ENCODE measurements around the gene SERPINA9.

The SERPINA9 gene

DNA sequence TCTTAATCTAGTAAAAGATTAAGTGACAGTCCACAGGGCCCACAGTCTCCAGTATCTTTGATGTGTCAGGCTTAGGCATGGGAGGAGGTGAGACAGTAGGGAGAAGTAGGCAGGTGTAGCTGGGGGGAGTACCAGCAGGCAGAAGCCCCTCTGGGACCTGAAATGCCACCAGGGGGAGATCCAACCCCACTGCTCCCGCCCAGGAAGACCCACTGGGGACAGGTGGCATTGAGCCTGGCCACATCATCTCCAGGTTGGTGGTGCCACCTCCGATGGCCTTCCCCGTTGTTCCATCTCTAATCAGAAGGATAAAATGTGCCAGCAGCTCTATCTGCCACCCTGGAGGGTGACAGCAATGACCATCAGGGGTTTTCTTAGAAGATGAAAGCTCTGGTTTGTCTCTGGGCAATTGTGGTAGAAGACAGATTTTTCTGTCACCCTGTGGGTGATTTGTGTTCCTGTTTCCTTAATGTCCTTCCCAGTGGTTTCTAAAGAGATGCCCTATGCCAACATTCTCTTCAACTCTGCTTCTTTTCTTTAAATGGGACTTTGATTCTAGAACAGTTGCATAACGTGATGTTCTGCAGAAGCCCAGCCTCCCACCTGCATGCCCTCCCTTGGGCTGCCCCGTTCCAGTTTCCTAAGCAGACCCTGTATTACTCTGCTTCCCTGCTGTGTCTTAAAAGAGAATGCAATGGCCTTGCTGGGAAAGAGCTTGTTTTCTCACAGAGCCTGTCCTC is 45.5 kb upstream of the SERPINA9 start:
- Histone ChIP-seq H3K9me3 (ENCODE audit: control insufficient read depth, low read length) (no peaks in the 10 kb centered on the region), H3K4me3 (ENCODE audit: low read depth, low read length) (no peak overlapping the region), H3K36me3 (ENCODE audit: control insufficient read depth, insufficient read depth, low read length) (no peaks in the 10 kb centered on the region), H2AFZ (no peak overlapping the region), H3K27me3 (ENCODE audit: control insufficient read depth, insufficient read depth, low read length) (no peaks in the 10 kb centered on the region), H3K79me2 (no peaks in the 10 kb centered on the region), H3K27ac (no peak overlapping the region), H3K4me1 (no peaks in the 10 kb centered on the region), H3K9ac (no peak overlapping the region), H3K4me2 (ENCODE audit: low read length) (no peak overlapping the region)
- TF ChIP-seq, protein P1, sequence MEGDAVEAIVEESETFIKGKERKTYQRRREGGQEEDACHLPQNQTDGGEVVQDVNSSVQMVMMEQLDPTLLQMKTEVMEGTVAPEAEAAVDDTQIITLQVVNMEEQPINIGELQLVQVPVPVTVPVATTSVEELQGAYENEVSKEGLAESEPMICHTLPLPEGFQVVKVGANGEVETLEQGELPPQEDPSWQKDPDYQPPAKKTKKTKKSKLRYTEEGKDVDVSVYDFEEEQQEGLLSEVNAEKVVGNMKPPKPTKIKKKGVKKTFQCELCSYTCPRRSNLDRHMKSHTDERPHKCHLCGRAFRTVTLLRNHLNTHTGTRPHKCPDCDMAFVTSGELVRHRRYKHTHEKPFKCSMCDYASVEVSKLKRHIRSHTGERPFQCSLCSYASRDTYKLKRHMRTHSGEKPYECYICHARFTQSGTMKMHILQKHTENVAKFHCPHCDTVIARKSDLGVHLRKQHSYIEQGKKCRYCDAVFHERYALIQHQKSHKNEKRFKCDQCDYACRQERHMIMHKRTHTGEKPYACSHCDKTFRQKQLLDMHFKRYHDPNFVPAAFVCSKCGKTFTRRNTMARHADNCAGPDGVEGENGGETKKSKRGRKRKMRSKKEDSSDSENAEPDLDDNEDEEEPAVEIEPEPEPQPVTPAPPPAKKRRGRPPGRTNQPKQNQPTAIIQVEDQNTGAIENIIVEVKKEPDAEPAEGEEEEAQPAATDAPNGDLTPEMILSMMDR (IDR thresholded peaks at IDR 0.05): no peak

DNA sequence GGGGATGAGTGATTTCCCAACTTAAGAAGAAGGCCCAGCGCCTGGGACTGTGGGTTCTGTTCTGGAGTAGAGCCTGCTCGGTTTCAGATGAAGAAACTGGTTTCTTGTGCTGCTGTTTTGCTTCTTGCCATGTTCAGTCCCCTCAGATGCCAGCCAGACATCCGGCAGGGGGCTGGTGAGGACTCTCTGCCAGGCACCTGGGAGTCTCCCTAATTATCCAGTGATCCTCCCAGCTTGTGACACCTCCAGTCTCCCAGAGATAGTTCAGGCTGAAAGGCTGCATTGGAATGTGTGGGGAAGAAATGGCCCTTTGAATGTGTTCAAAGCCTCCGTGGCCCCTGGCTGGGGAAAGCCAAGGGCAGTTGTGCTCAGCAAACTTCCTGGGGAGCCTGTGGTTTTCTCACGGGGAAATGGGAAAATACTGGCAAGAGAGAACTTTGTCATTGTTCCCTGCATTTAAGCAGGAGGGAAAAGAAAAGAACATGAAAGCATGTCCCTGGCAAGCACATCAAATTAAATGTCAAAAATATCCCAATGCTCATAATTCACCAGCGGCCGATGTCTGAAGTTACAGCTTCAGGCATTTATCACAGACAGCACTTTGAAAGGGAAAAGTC is 41.8 kb upstream of the SERPINA9 start:
- Histone ChIP-seq H2AFZ (no peak overlapping the region), H3K4me1 (peaks cover 8% of the 10 kb centered on the region), H3K27ac (no peak overlapping the region), H3K4me3 (ENCODE audit: low read depth, low read length) (no peak overlapping the region), H3K27me3 (ENCODE audit: control insufficient read depth, insufficient read depth, low read length) (no peaks in the 10 kb centered on the region), H3K36me3 (ENCODE audit: control insufficient read depth, insufficient read depth, low read length) (no peaks in the 10 kb centered on the region), H3K79me2 (no peaks in the 10 kb centered on the region), H3K9ac (no peak overlapping the region), H3K9me3 (ENCODE audit: control insufficient read depth, low read length) (no peaks in the 10 kb centered on the region), H3K4me2 (ENCODE audit: low read length) (no peak overlapping the region)
- TF ChIP-seq, protein P1 (IDR thresholded peaks at IDR 0.05): no peak

DNA sequence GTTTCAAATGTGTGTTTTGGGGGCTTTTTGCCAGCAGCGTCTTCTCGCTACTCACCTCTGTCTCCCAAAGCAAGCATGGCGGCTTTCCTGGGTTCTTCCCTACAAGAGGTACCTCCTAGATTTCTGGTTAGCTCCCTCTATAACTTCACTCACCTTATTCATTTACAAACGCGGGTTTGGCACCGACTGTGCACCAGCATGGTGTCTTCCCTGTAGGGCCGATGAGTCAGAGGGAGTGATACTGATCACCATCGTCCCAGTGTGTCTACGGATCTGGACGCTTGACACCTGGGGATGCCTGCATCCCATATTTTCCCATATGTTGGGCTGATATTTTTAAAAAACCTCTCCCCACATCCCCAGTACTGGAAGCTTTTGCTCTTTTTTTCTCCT is 41.2 kb upstream of the SERPINA9 start:
- peaks cover 8% of the 10 kb centered on the region for H3K4me1 ChIP-seq
- H3K79me2 ChIP-seq: no peaks in the 10 kb centered on the region
- no peak overlapping the region for H2AFZ ChIP-seq
- no peak overlapping the region for H3K27ac ChIP-seq
- no peak overlapping the region for H3K4me2 ChIP-seq (ENCODE audit: low read length)
- no peaks in the 10 kb centered on the region for H3K9me3 ChIP-seq (ENCODE audit: control insufficient read depth, low read length)
- H3K9ac ChIP-seq: no peak overlapping the region
- H3K27me3 ChIP-seq (ENCODE audit: control insufficient read depth, insufficient read depth, low read length): no peaks in the 10 kb centered on the region
- no peaks in the 10 kb centered on the region for H3K36me3 ChIP-seq (ENCODE audit: control insufficient read depth, insufficient read depth, low read length)
- no peak overlapping the region for H3K4me3 ChIP-seq (ENCODE audit: low read depth, low read length)
- TF ChIP-seq, protein P1 (IDR thresholded peaks at IDR 0.05): no peak

DNA sequence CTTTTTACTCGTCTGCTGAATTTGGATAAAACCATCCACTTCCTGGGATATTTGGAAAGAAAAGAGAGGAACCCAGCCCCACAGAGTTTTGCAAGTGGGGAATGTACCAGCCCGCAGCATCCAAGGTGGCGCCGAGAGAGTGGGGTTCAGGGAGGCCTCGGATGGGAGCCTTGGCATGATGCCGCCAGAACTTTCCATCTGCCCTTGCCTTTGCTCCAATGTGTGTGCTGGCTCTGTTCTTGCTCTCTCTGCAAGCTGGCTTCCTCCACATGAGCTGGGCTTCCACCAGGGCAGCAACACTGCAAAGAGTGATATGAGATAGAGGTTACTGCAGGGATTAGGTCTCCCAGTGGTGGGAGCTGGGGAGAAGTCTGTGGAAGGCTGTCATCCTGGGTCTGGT is 39.9 kb upstream of the SERPINA9 start:
- Histone ChIP-seq H3K4me3 (ENCODE audit: low read depth, low read length) (no peak overlapping the region), H3K4me1 (peaks cover 8% of the 10 kb centered on the region), H3K4me2 (ENCODE audit: low read length) (no peak overlapping the region), H3K36me3 (ENCODE audit: control insufficient read depth, insufficient read depth, low read length) (no peaks in the 10 kb centered on the region), H3K27ac (no peak overlapping the region), H3K79me2 (no peaks in the 10 kb centered on the region), H3K9me3 (ENCODE audit: control insufficient read depth, low read length) (no peaks in the 10 kb centered on the region), H3K27me3 (ENCODE audit: control insufficient read depth, insufficient read depth, low read length) (no peaks in the 10 kb centered on the region), H3K9ac (no peak overlapping the region), H2AFZ (no peak overlapping the region)
- TF ChIP-seq, protein P1 (IDR thresholded peaks at IDR 0.05): no peak

DNA sequence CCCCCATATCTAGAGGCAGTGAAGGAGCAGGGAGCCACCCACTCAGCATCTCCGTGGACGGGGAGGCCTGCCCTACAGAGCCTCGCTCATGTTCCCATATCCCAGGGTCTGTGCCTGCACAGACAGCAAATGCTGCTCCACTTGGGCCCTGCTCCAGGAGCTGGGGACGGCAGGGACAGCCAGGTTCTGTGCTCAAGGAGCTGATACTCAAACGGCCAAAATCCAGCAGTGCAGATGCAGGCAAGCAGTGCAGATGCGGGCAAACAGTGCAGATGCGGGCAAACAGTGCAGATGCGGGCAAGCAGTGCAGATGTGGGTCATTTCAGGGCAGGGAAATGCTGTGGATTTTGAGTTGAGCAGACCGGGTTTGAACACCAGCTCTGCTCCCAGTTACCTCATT is 39.4 kb upstream of the SERPINA9 start:
- peaks cover 8% of the 10 kb centered on the region for H3K4me1 ChIP-seq
- no peak overlapping the region for H3K4me2 ChIP-seq (ENCODE audit: low read length)
- no peaks in the 10 kb centered on the region for H3K27me3 ChIP-seq (ENCODE audit: control insufficient read depth, insufficient read depth, low read length)
- H3K9me3 ChIP-seq (ENCODE audit: control insufficient read depth, low read length): no peaks in the 10 kb centered on the region
- TF ChIP-seq, protein P1 (IDR thresholded peaks at IDR 0.05): no peak
- H3K9ac ChIP-seq: no peak overlapping the region
- H2AFZ ChIP-seq: no peak overlapping the region
- H3K27ac ChIP-seq: no peak overlapping the region
- no peak overlapping the region for H3K4me3 ChIP-seq (ENCODE audit: low read depth, low read length)
- H3K36me3 ChIP-seq (ENCODE audit: control insufficient read depth, insufficient read depth, low read length): no peaks in the 10 kb centered on the region
- no peaks in the 10 kb centered on the region for H3K79me2 ChIP-seq
